Measurements from ENCODE around the gene KRT1.

The KRT1 gene

DNA sequence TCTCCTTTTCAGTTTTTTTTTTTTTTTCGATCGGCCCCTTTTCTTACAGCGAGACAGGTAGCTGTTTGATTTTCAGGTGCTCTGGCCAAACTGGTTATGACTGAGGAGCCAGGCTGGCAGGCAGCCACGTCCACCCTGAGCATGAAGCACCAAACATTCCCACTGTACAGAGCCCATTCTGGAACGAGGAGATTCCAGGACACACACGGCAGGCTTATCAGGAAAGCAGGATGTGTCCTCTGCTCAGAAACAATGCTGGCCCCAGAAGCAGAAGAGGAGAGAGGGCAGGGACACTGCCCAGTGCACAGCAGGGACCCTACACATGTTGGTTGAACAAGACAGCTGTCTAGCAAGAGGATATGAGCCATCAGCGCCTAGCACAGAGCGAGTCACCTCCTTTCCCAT lies 24.5 kb downstream of the KRT1 start:
- no peak overlapping the region for H3K27ac ChIP-seq
- TF ChIP-seq, protein P1, sequence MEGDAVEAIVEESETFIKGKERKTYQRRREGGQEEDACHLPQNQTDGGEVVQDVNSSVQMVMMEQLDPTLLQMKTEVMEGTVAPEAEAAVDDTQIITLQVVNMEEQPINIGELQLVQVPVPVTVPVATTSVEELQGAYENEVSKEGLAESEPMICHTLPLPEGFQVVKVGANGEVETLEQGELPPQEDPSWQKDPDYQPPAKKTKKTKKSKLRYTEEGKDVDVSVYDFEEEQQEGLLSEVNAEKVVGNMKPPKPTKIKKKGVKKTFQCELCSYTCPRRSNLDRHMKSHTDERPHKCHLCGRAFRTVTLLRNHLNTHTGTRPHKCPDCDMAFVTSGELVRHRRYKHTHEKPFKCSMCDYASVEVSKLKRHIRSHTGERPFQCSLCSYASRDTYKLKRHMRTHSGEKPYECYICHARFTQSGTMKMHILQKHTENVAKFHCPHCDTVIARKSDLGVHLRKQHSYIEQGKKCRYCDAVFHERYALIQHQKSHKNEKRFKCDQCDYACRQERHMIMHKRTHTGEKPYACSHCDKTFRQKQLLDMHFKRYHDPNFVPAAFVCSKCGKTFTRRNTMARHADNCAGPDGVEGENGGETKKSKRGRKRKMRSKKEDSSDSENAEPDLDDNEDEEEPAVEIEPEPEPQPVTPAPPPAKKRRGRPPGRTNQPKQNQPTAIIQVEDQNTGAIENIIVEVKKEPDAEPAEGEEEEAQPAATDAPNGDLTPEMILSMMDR (IDR thresholded peaks at IDR 0.05) = no peak
- no peak for TF ChIP-seq ZFX (IDR thresholded peaks at IDR 0.05; ENCODE audit: borderline replicate concordance)

DNA sequence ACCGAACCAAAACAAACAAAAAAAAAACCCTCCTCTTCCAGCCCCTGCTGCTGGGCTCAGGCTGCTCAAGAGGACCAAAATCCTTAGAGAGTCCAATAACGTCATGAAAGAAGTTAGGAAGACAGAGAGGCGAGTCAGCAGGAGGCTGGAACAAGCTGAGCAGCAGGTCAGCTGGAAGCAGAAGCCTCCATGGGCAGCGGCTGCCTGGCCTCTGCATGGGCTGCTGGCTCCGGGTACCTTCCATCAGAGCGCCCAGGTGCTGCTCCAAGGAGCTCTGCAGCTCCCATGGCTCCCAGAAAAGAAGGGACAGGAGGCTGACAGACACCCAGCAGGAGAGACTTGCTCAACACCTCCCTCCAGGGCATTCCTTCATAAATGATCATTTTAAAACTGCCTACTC lies 25.0 kb downstream of the KRT1 start:
- TF ChIP-seq ZFX (IDR thresholded peaks at IDR 0.05; ENCODE audit: borderline replicate concordance) = no peak
- TF ChIP-seq, protein P1 (IDR thresholded peaks at IDR 0.05) = no peak
- H3K27ac ChIP-seq = no peak overlapping the region

DNA sequence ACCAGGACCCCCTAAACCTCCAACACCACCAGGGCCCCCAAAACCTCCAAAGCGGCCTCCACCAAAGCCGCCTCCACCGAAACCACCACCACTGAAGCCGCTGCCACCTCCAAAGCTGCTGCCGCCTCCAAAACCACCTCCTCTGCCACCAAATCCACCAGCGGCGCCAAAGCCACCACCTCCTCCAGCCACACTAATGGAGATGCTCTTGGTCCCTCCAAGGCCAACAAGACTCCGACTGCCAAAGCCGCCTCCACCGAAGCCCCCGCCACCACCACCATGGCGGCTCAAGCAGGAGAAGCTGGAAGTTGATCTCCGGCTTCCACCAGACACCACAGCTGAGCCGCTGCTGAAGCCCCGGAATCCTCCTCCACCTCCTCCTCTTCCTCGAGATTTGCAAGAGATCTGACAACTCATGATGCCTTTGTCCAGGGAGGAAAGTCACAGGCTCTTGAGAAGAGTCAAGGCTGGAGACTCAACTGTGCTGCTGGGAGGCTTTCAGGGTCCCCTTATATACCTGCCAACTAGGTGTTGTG lies 28.4 kb downstream of the KRT1 start, which contains the start of gene KRT2:
Gene KRT2 (minus strand): TSS at position 486 of the 536 bp plus-strand sequence. CDS start 69 bp downstream, at position 417.
- H3K27ac ChIP-seq = no peak within 1 kb of the TSS

DNA sequence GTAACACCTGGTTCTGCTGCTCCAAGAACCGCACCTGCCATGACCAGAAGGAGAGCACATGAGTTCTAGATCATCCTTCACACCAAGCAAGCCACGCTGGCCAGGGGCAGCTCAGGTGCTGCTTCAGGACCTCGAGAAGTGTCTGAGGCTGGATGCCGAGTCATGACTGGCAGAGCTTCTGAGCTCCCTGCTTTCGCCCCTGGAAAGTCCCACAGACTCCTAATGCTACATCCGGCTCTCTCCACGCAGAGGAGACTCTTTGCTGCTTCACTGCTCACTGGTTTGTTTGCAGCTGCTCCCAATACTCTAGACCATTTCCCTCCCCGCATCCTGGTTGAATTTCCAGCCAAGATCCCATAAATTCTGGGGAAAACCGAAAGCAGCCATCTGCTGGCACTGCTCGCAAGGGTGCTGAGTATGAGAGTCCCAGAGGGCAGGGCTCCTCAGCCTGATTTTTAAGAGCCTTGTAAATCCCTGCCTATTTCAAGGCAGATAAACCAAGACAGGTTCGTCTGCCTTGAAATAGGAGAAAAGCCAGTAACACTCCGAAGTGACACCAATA lies 29.6 kb downstream of the KRT1 start:
- no peak overlapping the region for H3K27ac ChIP-seq
- TF ChIP-seq, protein P1 (IDR thresholded peaks at IDR 0.05) = no peak
- TF ChIP-seq ZFX (IDR thresholded peaks at IDR 0.05; ENCODE audit: borderline replicate concordance) = no peak

More for the DNA sequence above, 28.4 kb downstream of the KRT1 start, which contains the start of gene KRT2:
- no peak for TF ChIP-seq ZFX (IDR thresholded peaks at IDR 0.05; ENCODE audit: borderline replicate concordance)
- TF ChIP-seq, protein P1 (IDR thresholded peaks at IDR 0.05) = no peak

DNA sequence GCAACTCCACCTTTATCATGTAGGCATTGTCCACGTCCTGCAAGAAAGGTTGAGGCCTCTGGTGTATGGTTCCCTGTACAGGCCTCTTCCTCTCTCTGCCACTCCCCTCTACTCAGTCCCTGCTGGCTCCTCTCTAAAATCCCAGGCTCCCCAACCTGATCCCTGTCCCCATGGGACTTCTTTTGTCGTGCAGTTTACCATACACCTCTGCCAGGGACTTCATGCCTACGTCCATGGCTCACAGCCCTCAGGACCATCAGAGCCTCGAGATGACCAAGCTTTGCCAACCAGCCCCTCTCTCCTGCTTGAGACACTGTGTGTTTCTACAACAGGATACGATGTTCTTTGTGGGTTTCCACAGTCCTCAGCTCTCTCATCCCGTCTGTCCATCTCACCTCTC lies 31.1 kb downstream of the KRT1 start:
- TF ChIP-seq, protein P1 (IDR thresholded peaks at IDR 0.05) = no peak
- no peak for TF ChIP-seq ZFX (IDR thresholded peaks at IDR 0.05; ENCODE audit: borderline replicate concordance)
- H3K27ac ChIP-seq = no peak overlapping the region

DNA sequence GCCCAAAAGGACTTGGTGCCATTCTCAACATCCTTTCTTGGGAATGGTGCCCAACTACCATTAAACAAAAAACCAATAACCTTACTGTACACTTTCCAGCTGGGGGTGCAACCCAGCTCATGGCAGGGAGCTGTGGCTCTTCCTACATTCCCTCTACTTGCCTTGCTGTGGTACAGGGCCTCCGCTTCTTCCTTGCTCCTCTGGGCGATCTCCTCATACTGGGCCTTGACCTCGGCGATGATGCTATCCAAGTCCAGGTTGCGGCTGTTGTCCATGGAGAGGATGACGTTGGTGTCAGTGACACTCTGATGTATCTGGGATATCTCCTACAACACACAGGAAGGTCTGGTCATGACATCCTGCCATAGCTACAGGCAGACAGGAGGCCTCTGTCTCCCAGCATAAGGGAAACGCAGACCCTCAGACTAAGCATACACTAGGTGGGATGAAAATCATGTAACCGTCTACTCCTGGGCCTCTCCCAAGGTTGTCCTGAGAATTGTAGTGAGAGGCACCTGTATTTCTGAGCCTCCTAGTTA lies 32.1 kb downstream of the KRT1 start:
- TF ChIP-seq ZFX (IDR thresholded peaks at IDR 0.05; ENCODE audit: borderline replicate concordance) = no peak
- TF ChIP-seq, protein P1 (IDR thresholded peaks at IDR 0.05) = no peak
- H3K27ac ChIP-seq = no peak overlapping the region

DNA sequence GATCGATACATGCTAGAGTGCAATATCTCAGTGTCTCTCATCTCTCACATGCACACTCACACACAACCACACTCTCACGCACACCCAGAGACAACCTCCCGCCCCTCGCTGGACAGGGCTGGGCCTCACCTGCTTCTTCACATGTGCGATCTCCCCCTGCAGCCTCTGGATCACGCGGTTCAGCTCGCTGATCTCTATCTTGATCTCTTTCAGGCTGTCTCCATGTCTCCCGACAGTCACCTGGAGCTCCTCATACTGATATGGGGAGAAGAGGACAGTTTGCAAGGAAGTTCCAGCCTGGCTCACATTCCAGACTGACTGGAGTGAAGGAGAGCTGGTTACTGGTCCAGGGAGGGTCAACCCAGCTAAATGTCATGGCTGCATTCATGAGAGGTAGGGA lies 32.6 kb downstream of the KRT1 start:
- no peak for TF ChIP-seq ZFX (IDR thresholded peaks at IDR 0.05; ENCODE audit: borderline replicate concordance)
- TF ChIP-seq, protein P1 (IDR thresholded peaks at IDR 0.05) = no peak
- no peak overlapping the region for H3K27ac ChIP-seq
